GM19351 (cell line): ENCODE results near the gene ZDHHC14.

Experiments used
- ATAC-seq: cut with Tn5 transposase; IDR thresholded peaks from one replicate; pipeline ENCODE4 v1.9.1; 2021; ENCODE audit warnings: mild to moderate bottlenecking, moderate library complexity; ENCODE audit not compliant: unreplicated experiment

The ZDHHC14 gene

DNA sequence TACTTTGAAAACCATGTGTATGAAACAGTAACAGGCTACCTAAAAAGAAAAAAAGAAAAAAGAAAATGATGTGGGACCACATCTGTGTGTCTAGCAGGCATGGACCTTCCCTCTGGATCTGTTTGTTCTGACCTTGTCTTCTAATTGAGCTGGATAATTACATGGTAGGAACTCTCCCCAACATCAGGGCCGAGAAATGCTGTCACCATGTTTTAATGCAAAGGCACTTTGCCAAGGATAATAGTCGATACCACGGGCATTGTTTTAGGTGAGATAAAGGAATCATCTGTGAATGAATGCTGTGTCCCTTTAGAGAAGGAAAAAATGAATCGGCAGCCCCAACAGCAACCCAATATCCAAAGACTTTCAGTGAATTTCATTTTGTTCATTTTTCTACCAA lies 149.1 kb downstream of the ZDHHC14 start:
- no peak for ATAC-seq

DNA sequence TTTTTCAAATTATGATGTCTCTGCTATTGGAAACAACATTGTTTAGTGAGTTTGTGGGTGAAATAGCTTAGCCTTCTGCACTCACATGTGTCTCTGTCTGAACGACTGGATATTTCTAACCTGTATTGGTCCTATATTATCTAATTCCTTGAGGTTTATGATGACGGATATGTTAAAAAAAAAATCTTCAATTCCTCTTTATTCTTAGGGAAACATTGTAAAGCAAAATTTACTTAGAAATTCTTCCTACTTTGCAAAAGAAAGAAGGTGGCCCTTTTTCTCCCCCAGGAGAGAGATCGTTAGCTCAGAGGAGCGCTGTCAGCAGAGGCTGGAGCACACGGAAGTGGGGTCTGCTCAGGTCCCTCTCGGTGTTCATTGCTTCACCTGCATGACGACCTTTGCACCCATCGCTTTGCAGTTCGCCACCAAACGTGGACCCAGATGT lies 149.8 kb downstream of the ZDHHC14 start:
- no peak for ATAC-seq

DNA sequence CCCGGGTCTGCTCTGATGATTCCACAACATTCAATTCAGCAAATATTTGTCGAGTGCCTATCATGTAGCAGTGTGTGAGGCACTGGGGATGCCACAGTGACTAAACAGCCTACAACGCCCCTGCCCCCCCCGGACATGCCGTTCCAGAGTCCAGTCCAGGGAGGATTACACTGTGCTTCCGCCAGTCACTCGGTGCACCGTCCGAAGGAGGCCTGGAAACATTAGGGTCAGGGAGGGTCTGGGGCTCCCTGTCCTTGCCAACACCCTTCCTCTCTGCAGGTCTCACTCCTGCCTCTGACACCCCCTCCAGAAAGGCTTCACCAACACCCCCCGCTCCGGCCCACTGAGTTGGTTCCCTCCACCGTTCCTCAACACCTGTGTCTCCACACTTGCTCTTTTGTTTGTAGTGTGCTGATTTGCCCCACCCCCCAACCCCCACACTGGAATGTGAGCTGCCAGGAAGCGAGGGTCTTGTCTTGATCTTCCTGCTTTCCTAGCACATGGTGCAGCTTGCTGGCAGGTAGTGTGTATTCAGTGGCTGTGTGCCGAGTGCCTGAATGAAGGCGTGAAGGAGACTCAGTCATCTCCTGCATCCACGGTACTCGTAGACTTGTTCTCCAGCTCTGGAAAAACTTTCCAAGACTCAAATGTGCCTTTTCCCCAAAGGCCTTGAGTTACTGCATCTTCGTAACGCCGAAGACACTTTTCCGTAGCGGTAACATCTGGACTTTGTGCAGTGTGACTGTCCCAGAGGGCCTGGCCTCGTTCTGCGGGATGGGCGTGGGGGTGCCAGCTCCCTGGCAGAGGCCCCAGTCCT lies 150.4 kb downstream of the ZDHHC14 start:
- ATAC-seq, result no peak

DNA sequence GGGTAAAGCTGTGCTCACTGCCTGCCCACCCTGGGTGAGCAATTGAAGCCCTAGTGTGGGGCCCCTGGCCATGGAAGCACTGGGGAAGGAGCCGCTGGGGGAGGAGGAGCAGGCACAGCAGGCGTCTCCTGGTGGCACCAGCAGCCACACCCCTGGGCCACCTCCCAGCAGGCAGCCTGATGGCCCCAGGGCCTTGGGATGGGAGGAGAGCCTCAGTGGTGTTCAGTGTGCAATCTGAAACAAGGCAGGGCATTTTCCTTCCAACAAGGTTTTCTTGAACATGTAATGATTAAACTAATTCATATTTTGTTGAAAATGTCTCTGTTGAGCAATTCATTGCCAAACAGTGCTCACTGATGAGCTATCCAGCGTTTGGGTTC lies 151.0 kb downstream of the ZDHHC14 start:
- ATAC-seq, result no peak

DNA sequence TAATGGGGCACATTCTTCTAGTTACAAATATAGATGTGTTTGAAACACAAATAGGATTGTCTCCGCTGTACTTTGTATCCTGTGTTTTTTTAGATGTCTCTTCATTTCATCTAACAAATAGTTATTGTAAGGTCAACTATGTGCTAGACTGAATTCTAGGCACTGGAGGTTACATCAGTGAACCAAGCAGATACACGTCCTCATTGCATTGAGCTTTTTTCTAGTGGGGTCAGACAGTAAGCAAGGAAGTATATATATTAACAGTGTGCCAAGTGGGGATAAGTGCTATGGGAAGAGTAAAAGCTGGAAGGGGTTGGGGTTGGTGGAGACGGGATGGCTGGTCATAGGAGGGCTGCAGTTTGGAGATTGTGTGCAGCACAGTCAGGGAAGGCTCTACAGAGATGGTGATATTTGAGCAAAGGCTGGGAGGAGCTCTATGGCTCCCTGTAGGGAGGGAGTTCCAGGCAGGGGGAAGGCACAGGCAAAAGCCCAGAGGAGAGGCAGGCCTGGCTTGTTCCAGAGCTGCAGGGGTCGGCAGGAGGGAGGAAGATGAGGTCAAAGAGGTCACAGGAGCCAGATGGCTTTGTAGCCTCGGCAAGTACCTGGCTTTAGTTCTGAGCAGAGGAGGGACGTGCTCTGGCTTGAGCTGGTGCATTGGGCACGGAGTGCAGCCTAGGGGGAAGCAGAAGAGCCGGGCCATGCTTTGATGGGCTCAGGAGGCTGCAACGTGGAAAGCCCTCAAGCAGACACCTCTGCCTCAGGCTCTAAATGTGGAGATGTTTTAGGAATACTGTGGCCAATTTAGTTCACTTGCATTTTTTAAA lies 152.3 kb downstream of the ZDHHC14 start:
- no peak for ATAC-seq

DNA sequence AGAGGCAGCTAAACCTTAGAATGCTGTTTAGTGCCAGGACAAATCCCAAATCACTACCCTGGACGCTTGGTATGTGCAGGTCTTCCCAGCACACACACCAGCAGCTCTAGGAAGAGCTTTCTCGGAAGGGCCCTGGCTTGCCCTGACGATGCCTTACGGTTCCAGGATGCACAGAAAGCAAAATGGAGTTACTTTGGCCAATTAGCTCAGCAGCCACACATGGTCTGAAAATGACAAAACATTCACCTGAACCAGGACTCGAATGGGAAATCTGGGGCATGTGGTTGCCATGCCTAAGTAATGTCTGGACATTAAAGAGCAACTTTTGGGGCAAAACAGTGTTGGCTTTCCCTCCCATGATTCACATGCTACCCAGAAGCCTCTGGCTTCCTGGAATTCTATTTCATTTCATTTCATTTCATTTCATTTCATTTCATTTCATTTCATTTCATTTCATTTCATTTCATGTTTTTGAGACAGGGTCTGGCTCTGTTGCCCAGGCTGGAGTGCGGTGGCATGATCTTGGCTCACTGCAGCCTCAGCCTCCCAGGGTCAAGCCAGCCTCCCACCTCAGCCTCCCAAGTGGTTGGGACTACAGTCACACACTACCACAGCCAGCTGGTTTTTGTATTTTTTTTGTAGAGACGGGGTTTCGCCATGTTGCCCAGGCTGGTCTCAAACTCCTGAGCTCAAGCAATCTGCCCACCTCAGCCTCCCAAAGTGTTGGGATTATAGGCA lies 153.3 kb downstream of the ZDHHC14 start:
- ATAC-seq, result no peak

DNA sequence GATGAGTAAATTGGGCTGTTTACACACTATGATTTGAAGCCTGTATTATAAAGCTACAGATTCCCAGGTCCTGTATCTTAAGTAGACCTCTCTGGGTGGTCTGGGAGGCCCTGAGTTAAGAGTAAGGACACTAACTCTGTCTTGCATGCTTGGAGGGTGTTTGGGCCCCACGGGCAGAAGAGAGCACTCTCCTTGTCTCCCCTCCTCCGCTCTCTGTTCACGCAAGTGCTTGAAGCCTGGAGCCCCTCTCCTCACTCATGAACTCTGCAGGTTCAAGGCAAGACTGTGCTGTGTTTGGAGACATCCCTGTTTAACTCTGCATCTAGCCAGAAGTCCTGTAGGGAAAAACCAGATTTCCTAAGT lies 154.0 kb downstream of the ZDHHC14 start:
- ATAC-seq, result no peak

DNA sequence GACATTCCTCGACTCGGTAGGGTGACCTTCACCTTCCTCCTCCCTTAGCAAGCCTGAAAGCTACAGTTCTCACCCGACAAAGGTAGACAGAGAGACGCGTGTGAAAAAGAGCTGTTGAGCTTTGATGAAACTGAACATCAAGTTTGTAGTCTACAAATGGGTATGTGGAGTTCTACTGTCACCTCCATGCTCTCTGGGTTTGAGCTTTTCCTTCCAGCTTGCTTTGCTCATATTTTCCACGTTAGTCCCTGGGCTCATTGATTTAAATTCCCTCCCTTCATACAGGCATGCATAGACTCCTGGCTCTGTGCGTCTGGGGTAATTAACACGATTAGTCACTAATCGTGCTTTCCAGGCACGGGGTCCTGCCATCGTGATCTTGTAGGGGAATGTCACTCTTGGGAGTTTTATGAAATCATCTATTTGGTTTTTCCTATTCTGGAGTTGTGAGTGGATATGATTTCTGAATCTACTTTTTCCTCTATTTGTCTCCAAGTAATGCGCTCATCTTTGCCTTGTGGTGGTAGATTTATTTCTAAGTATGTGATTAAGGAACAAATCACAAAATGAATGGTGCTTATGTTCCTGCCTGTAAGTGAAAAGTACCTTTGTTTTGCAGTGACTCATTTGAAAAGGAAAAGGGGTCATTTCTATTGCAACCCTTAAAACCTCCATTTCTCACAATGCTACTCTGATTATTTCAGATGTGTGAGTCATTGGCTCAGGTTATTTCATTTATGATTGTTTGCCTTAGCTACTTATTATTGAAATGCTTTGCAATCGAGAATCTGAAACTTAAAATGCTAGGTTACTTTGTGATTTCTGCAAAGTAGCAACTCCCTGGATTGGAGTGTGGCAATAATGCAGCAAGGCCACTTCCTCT lies 154.6 kb downstream of the ZDHHC14 start:
- peak; percentile 71 for ATAC-seq

DNA sequence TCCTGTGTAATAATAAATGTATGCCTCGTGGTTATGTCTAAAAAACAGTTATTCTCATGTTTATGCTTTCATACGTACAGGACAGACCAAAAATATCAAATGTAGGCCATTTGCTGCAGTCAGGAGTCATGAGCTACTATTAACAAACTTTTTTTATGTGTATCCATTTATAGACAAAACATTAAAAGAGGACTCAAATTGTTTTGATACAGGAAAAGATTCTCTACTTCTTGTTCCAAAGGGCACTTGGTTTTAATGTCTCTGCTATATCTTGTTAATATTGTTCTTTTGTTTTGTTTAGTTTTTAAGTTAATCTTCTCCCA lies 155.2 kb downstream of the ZDHHC14 start:
- ATAC-seq, result peak; percentile 67

DNA sequence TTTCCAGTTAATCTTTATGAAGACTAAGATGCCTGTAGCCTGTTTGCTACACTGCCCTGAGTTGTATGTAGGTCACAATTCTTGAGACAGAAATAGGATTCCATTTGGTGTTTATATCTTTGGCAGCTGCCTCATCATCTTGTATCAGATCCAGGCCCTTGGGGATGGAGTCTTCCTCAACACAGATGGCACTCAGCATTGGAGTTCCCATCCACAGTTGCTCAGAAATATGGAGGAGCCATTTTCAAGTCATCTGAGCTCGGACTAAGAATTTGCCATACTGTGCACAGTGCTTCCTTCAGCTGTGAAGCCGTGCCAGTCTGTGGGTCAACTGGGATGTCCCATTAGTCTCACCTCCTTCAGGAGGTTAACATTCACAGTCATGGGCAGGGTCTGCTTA lies 156.6 kb downstream of the ZDHHC14 start:
- no peak for ATAC-seq

DNA sequence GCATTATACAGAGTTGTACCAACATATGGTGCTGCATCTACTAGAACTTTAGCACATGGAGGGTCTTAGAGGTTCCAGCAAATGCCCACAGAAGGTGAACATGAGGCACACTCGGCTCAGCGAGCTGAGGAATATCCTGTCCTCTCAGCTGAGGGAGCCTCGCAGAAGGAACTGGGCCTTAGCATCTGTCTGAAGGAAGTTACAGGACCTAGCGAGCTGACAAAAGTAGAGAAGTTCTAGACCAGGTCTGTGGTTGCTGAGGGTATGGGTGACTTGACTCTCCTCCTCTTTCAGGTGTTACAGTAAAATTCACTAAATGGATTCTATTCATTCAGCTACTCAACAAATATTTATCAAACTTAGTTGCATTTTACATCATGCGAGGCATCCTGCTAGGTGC lies 157.2 kb downstream of the ZDHHC14 start:
- ATAC-seq, result no peak

DNA sequence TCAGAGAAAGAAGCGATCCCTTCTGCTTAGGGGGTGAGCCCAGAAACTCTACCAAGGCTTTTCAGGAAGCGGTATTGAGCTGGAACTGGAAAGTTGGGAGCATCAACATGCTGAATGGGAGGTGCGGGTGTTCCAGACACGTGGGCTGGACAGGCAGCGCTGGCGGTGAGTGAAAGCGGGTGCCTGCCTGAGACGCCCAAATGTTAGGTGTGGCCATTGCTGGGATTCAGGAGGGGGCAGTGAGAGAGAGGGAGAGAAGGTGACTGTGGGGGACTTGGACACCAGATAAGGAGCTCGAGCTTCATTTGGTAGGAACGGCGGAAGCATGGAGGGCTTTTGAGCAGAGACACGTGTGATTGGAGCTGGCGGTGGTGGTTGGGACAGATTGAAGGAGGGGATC lies 157.7 kb downstream of the ZDHHC14 start:
- ATAC-seq, result no peak

DNA sequence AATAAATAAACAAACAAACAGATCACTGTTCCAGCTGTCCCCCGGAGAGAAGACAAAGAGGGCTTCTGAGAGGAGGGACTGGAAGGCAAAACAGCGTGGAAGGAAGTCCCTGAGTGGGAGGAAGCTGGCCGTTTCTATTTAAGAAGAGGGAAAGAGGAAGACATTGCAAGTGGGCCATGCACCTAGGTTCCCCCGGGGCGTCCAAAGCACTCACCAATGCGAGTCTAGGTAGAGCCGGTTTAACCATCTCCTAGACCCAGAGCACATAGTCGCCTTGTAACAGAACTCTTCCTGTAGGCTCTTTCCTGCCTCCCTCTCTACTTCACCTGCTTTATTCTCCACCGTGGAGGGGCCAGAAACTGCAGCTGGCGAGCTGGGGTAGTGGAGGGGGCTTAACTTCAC lies 158.4 kb downstream of the ZDHHC14 start:
- ATAC-seq, result no peak

DNA sequence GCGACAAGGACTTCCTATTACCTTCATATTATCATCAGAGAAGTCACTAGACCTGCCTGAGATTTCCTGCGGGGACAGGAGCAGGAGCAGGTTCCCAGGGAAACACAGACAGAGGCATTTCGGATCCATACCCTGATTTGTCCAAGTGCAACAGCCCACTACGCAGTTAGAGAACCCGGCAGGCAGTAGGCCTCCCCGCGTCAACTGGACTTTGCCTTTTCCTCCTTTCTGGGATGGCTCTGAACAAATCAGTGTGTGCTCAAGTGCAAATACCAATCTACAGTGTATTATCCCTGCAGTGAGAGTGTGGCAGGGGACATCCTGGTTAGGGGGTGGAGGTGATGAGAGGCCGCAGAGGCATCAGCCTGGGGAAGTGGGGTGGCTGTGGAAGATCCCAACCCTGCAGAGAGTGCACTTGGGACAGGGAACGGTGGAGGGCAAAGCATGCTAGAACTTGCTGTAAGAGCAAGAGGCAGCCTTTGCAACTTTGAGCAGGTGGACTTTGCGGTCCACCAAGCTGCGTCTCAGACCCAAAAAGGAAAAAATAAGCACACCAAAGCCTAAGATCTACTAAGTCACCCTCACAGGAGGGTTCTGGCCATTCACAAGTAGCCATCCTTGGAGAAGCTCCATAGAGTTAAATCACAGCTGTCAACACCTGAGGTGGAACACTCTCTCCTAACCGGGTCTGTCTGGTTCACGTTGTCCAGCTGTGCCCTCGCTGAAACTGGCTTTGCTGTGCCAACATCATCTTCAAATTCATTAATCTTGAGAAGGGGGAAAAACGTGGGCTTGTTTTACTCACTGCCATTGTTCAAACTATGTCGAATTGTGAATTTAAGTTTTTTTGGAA lies 159.1 kb downstream of the ZDHHC14 start:
- ATAC-seq, result no peak

DNA sequence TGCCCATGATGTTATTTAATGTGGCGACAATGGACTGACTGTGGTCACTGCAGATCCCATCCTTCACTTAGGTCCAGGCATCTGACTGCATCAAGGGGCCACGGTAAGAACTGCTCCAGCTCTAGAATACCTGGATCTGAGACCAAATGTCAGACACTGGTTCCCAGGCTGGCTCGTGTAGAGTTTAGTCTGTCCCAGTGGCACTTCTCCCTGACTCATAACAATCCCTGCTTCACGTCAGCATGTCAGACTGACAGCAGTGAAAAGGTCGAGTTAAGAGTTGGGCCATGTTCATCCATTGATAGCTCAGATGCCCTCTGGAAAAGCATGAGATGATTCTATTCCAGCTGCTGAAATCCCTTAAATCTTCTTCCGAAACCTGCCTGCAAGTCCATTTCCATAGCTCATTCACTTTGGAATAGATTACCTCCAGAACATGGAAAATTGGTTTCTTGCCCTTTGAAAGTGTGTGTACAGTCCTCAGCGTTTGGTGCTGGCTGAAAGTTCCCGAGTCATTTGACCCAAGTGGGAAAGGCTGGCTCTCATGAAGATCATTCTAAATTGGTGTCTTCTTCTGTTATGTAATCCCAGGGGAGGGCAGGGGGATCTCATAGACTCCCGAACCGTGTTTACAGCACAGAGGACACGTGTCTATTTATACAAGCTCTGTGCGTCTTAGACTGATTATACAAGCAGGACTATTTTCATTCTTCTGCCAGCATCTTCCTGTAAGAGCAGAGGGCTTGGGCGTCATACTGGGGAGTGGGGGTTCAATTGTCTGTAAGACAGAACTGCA lies 160.8 kb downstream of the ZDHHC14 start:
- ATAC-seq, result no peak

DNA sequence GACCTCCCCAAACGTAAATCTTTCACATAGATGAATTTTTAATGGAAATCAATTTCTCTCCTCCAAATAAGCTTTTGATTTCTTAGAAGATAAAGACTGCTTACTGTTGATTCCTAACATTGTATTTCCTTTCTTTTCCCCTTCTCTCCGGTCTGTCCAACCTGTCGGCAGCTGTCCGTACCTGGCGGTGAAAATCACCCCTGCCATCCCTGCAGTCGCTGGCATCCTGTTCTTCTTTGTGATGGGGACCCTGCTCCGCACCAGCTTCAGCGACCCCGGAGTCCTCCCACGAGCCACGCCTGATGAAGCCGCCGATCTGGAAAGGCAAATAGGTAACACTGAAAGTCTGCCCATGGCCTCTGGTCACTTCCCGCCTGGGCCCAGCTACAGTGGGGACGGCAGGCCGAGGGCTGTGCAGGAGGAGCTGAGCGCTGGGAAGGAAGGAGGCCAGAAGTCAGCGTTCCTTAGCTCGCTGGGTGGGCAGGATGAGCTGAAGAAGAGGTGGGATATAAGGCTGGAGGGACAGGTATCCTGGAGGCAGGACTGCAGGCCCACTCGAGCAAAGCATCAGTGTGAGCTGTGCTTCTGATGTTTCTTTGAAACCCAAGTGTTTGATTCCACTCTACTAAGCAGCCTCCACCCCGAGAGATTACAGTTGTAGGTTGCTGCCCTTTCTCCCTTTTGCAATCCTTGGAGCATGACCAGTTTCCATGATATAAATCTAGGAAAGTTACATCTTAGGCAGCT lies 161.6 kb downstream of the ZDHHC14 start:
- no peak for ATAC-seq

DNA sequence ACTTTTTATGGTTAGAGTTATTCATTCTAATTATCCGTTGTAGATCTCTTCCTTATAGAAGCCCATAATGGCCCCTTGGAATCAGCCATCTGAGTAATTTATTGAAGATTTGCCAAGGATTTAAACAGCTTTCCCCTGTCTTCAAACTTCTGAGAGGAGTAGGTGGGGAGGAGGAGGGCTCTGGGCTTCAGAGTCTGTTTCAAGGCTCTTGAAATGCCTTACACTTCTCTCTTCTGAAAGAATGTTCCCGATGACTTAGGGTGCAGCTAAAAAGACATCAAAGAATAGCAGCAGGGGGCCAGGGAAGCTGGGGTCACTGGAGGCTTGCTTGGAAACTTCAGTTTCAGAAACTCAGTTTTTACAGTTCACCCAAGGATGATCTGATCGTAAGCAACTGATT lies 165.3 kb downstream of the ZDHHC14 start:
- no peak for ATAC-seq

DNA sequence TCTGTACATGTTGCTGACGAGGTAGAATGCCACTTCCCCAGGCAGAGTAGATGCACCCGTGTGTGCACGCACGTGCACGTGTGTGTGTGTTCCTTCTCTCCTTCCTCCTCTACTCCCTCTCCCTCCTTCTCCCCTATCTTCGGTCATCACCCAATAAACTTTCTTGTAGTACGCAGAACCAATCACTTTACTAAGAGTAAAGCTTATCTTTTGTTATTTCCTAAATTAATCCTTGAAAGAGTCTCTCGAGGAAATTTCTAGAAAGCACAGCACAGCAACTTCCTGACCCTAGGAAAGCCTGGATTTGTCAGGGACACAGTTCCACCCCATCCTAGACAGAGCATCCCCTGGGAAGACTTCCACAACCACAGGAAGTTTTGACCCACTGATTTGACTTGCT lies 166.1 kb downstream of the ZDHHC14 start:
- ATAC-seq, result no peak
